H7 (cell line): ENCODE results near the gene DUOX1. TPM values are rescaled to one million over a fixed set of nuclear protein-coding genes. Genes with fewer than 3 reads are reported as not detected.
A peak's percentile ranks its signal among the peaks of the same experiment; 100 is the strongest.
"Not testable (repeated sequence)": the region's sequence is repeated elsewhere in the genome, so short reads cannot be mapped to it uniquely, and the experiment has no call there.

Source experiments
- DNase-seq: peaks from one replicate; pipeline ENCODE4 v3.0.0; 2012
- H3K27me3 ChIP-seq: 2 replicates; pipeline ENCODE4 v1.6.0; 2011; ENCODE audit warnings: mild to moderate bottlenecking, low read length; ENCODE audit not compliant: control insufficient read depth, insufficient read depth
- H3K36me3 ChIP-seq: replicated peaks from 2 replicates; pipeline ENCODE4 v1.5.1; 2011; ENCODE audit warnings: low read length; ENCODE audit not compliant: control insufficient read depth, insufficient read depth
- H3K4me3 ChIP-seq: 2 replicates; pipeline ENCODE4 v1.5.1; 2011; ENCODE audit warnings: low read depth, mild to moderate bottlenecking, control low read depth, low read length, moderate library complexity; ENCODE audit not compliant: insufficient read depth
- total RNA-seq: library from RNA; depleted of rRNA; stranded (reverse); fragments of >200 nt; shearing (Covaris generic); gene quantifications from 2 replicates; pipeline ENCODE4 v1.2.3, GENCODE V29; 2014

Gene DUOX1
- total RNA-seq, 1 experiment from 2014 or later: 0.24 TPM

DNA sequence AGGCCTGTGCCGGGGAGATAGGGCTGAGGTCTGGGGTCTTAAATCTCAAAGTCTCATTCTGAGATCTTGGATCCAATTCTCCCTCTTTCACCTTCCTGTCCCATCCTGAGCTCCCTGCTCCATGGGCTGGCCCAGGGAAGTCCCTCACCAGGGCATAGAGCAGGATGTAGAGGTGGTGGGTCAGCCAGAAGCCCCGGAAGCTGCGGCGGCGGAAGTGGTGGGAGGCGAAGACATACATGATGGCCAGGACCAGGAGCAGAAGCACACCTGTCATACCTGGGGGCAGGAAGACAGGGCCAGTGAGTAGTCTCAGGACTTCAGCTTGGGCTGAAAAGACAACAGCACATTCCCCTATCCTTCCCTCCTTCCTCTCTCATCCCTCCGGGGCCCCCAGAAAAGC, 32.3 kb upstream of the DUOX1 start:
- no peak overlapping the region for H3K4me3 ChIP-seq
- H3K36me3 ChIP-seq: no peaks in the 10 kb centered on the region
- H3K27me3 ChIP-seq: no peaks in the 10 kb centered on the region; the same call in 1 of the 2 replicates
- DNase-seq: no peak

DNA sequence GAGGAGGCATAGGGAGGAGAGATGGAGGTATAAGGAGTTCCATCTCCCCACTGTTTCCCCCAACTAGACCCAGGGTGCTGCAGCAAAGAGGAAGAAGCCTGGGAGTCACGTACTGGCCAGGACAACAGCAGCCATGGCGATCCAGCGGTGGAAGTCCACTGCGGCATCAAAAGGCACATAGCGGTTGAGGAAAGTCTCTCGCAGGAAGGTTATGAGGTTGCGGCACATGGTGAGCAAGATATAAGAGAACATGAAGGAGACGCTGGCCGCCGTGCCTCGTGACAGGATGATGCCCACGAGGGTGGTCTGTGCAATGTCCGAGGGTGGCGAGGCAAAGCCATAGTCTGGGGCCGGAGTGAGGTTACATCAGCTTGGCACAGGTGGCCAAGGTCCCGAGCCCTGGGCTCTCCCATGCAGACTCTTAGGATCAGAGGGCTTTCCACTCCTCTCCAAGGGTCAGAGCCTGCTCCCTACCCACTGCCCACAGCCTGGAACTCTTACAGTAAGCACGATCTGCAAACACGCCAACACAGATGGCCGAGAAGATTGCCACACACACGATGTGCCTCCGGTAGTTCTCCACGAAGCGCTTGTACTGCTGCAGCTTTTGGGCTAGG, 30.1 kb upstream of the DUOX1 start:
- no peaks in the 10 kb centered on the region for H3K36me3 ChIP-seq
- peak; percentile 18 for DNase-seq
- no peaks in the 10 kb centered on the region for H3K27me3 ChIP-seq
- H3K4me3 ChIP-seq: no peak overlapping the region

DNA sequence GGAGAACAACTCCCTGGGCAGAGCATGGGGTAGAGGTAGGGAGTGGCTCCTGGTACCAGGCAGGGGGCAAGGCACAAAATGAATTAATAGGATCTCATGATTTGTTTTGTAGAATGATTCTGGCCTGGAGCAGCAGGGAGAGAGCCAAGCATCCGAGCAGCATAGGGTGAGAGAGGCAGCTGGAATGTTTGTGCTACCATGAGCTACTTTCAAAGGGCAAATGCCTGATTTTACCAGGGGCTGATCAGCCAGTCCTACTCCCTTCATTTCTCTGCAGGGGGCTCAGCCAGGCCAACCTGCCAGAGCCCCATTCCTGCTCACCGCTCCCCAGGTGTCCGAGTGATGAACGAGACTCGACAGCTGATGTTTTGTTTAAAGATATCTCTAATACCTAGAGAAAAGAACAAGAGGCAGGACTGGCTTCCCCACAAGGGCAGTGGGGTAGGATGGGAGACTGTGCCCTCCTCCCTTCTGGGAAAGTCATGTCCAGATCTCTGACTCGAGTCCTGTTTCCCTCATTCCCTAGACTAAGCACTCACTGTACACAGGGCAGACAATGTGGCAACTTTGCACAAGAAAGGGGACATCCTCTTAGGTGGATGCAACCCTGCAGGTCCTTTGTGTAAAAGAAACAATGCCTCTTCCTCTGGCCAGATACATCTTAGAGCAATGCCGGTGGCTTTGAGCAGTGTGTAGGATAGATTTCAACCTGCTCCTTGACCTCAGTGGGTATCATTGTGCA, 28.7 kb upstream of the DUOX1 start:
- no peaks in the 10 kb centered on the region for H3K36me3 ChIP-seq
- no peak overlapping the region for H3K4me3 ChIP-seq
- no peaks in the 10 kb centered on the region; the same call in 1 of the 2 replicates for H3K27me3 ChIP-seq
- DNase-seq: peak; percentile 66

DNA sequence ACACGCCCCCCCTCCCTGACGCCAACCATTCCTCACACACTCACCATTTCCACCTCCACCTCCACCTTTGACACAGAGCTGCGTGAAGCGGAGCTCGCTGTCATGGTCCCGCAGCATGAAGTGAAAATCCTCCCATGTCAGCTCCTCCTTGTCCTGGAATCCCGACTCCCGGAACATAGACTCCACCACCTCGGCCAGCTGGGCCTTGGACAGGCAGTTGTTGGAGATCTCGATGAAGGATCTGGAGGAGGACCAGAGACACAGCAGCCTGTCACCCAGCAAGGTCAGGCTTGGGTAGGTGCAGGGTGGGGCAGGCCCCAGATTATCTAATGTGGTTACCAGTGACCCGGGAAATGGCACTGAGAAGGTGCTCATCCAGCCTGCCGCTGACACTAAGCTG, 28.0 kb upstream of the DUOX1 start:
- Histone ChIP-seq H3K36me3 (no peaks in the 10 kb centered on the region), H3K4me3 (no peak overlapping the region), H3K27me3 (no peaks in the 10 kb centered on the region; the same call in 1 of the 2 replicates)
- peak; percentile 44 for DNase-seq

DNA sequence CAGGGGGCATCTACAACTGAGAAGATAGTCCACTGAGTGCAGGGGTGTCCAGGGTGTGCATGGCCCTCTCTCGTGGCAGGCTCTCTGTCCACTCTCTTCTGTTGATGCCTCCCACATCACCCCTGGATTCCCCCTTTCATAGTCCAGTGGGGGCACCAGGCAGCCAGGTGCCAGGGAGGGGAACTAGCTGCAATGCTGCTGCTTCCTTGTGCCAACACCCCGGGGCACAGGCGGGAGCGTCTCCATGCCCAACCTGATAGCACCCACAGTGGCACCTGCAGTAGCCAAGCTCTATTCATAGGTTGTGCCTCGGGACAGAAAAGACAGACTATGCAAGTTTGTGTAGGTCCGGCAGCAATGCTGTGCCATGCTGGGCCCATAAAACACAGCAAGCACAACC, 27.6 kb upstream of the DUOX1 start:
- Histone ChIP-seq H3K27me3 (no peaks in the 10 kb centered on the region; the same call in 1 of the 2 replicates), H3K4me3 (no peak overlapping the region), H3K36me3 (no peaks in the 10 kb centered on the region)
- DNase-seq: peak; percentile 15

DNA sequence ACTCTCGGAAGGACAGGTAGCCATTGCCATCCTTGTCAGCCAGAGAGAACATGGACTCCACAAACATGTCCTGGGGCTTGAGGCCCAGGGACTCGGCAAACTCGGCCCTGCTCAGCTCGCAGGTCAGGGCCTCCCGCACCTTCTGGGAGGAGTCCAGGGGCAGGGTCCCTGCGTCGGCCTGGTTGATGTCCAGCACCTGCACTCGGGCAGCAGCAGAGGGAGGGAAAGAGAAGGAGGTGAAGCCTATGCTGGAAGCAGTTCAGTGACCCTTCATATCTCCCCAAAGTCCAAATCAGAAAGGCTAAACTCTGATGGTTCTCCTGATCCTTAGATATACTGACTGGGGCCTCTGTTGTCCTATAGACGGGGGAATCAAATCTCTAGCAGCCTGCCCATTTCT, 25.6 kb upstream of the DUOX1 start:
- H3K4me3 ChIP-seq, DNase-seq, H3K36me3 ChIP-seq, H3K27me3 ChIP-seq: not testable (repeated sequence)

DNA sequence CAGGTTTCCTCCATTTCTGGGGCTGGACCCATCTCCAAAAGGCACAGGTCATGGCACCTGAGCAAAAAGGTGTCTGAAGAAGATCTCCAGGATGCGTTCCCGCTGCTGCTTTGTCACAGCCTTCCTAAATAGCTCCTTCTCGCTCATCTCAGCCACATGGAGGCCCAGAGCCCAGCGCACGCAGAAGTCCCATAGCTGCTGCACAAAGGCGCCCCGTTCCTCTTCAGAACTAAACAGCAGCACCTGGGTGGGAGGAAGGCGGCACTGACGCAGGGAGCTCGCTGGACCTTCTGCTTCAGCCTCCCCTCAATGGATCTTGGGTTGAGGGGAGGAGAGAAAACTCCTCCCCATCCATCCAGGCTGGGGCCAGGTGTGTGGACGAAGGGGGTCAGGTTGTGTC, 24.2 kb upstream of the DUOX1 start:
- H3K36me3 ChIP-seq: no peaks in the 10 kb centered on the region
- DNase-seq: peak; percentile 21
- H3K27me3 ChIP-seq: peaks cover 19% of the 10 kb centered on the region
- H3K4me3 ChIP-seq: no peak overlapping the region

DNA sequence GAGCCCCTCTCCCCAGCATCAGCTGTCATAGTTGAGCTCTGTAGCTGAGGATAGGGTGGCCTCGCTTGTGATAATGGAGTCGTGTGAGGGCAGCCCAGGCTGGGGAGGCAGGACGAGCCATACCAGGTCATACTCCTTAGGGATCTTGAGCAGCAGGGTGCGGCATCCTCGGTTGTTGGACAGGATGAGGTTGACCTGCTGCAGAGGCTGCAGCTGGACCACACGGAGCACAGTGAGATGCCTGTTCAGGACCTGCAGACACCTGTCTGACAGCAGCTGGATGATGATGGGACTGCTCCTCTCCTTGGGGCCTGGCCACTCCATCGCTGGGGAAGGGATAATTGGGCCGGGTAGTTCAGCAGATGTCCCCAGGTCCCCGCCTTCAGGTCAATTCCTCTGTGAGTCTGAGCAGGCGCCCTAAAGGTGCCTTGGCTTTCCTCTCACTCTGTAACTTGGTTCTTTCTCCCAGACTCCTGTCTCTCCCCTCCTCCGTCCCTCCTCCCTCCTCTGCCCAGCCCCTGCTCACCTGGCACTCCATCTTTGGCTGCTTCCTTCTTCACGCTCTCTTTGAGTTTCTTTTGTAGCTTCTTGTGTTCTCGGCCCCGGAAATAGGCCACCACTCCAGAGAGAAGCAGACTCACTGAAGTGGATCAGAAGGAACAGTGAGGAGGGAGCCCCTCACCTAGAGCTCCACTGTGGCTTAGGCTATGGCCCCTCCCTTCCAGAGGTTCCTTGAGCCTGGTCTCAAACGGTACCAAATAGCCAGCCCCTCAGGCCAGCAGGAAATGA, 23.6 kb upstream of the DUOX1 start:
- Histone ChIP-seq H3K36me3 (no peaks in the 10 kb centered on the region), H3K4me3 (no peak overlapping the region), H3K27me3 (peaks cover 23% of the 10 kb centered on the region)
- DNase-seq: peak; percentile 17

DNA sequence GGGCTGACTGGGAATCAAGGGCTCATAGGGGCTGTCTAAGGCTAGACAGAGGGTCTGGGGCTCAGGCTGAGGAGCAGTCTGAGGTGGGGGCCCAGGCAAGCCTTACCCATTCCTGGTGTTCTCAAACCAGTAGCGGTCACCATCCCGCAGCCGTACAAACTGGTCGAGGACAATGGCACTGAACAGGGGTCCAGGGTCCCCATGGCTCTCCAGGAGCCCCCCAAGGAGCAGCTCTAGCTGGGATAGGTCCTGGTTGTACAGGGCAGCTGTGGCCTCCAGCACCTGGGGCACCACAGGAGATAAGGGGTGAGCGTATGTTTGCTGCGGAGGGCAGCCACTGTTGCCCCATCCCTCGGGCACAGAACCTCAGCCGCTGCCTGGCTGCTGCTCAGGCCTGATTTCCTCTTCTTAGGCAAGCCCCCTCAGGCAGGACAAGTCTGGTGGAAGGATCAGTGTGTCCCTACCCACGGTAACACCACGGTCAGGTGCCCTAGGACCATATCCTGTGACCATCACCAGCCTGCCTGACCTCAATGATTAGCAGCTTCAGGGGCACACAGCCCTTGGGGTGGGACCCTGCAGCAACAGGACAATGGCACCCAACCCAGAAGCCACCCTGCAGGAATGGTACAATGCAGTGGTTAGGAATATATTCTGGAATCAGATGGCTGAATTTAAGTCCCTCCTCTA, 21.7 kb upstream of the DUOX1 start:
- Histone ChIP-seq H3K4me3 (no peak overlapping the region), H3K27me3 (peaks cover 42% of the 10 kb centered on the region), H3K36me3 (no peaks in the 10 kb centered on the region)
- peak; percentile 16 for DNase-seq

DNA sequence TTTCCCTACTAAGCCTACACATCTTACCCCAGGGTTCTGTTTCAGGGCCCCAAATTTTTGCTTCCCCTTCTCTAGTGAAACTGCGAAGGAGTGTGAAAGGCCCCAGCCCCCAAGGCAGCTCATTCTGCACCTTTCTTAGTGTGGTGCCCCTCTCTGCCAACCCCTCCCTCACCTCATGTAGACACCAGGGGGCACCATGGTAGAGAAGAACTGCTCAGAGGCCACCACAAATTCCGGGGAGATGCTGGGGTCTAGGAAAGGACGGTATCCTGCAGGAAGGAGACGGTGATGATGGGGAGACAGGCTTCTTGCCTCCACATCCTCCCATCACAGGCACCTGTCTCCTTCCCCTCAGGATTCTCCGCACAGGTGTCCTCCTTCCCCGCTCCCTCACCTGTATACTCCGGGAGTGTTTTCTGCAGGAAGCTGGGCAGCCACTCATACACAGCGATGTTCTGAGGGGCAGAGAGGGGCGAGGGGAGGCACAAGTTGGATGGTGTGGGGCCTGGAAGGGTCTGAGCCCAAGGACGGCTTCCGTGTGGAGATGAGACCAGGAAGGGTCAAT, 19.5 kb upstream of the DUOX1 start:
- peak; percentile 76 for DNase-seq
- Histone ChIP-seq H3K27me3 (peaks cover 64% of the 10 kb centered on the region), H3K36me3 (no peaks in the 10 kb centered on the region), H3K4me3 (no peak overlapping the region)

DNA sequence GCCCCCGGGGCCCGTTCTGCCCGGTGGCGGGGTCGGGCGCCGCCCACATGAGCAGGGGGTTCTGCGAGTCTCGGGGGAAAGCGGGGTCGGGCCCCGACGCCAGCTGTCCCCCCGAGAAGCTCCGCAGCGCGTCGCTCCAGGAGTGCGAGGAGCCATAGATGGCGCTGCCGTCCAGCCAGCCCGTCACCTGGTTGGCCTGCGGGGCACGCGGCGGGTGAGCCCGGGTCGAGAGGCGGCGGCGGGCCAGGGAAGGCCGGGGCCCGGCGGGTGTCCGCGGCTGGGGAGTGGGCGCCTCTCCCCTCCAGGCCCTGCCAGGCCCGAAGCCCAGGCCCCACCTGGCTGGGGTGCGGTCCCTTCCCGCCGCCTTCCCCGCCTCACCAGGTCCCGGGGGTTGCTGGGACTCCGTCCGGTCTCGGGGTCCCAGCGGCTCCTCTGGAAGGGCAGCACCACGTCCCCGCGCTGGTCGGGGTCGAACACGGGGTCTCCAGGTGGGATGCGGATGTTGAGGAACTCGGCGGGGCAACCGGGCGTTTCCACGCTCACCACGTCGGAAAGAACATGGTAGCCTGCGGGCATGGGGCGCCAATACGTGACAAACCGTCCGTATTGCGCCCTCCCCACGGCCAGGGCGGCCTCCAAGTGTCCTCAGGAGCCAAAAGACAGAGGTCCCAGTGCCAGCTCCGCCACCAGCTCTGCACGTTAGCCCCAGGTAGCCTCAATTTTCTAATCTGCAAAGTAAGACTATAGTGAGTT, 18.2 kb upstream of the DUOX1 start:
- peak overlapping the region; percentile 16; the same call in 1 of the 2 replicates for H3K4me3 ChIP-seq
- DNase-seq: peak; percentile 74
- no peaks in the 10 kb centered on the region for H3K36me3 ChIP-seq
- H3K27me3 ChIP-seq: peaks cover 76% of the 10 kb centered on the region

DNA sequence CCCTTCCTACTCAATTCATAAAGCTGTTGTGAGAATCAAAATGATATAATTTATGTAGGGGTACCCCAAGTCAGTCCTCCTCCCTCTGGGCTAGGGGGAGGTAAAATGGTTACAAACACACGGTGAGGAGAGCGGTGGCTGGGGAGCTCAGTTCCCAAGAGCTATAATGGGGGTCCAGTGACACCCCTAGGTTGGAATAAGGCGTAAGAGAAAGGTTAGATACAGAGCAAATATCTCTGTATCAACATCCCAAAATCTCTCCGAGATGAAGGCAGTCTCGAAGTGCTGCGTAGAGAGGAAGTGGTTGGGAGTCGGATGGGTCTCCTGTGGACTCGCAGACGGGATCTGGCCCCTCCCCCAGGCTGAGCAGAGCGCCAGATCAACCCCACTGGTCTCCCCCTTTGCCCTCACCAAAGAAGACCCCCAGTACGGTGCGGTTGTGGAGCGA, 17.6 kb upstream of the DUOX1 start:
- Histone ChIP-seq H3K4me3 (peak overlapping the region; percentile 24; the same call in 1 of the 2 replicates), H3K36me3 (no peaks in the 10 kb centered on the region), H3K27me3 (peaks cover 82% of the 10 kb centered on the region)
- peak; percentile 61 for DNase-seq

DNA sequence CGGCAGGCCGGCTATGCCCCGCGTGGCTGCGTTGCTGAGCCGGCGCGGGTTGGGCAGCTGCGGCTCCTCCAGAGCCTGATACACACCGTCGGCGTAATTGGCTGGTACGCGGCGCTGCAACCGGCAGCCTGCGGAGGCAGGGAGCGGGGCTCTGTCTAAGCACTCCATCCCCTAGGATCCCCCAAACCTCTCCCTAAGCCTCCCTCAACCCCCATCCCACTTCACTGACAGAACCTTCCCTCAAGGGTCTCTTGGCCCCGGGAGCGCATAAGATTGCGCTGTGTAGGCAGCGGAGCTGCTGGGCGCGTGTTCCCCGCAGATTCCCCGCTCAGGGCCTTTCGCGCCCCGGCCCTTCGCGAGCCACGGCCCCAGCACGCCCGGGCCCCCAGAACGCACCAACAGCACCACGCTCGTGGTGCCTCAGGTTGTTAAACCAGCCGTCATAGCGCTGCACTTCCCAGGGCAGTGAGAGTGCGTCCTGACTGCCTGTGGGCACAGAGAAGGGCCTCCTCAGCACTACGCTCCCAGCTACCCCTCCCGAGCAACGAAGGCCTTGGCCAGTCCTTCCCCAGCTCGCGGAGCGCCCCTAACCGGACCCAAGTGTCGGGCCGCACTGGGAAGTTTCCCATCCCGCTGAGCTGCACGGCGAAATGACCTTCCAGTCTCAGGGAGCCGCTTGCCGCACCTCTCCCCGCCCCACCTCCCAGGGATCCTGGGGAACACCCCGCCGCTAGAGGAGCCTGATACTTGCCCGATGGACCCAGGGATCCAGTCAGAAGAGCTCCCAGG, 17.0 kb upstream of the DUOX1 start:
- Histone ChIP-seq H3K4me3 (peak overlapping the region; percentile 24; the same call in 1 of the 2 replicates), H3K36me3 (no peaks in the 10 kb centered on the region), H3K27me3 (peaks cover 89% of the 10 kb centered on the region)
- DNase-seq: peak; percentile 83
